HG03439 (cell line): ENCODE results near the gene C22orf39.

Source experiments
- ATAC-seq: cut with Tn5 transposase; IDR thresholded peaks from one replicate; pipeline ENCODE4 v1.9.1; 2021; ENCODE audit warnings: mild to moderate bottlenecking, moderate library complexity; ENCODE audit not compliant: unreplicated experiment

Gene C22orf39

DNA sequence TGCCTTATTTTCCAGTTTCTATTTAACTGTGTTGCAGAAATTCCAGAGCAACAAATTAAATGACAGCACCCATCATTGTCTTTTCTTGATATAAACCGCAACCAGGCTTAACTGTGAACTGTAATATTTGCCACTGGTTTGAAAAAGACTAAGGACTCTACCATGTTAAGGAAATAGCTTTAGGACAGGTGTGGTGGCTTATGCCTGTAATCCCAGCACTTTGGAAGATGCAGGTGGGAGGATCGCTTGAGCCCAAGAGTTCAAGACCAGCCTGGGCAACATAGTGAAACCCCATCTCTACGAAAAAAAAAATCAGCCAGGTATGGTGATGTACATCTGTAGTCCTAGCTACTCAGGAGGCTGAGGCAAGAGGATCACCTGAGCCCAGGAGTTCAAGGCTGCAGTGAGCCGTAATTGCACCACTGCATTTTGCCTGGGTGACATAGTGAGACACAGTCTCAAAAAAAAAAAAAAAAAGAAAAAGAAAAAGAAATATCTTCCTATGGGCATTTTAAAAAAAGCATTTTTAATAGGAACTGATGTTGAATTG, 44.8 kb downstream of the C22orf39 start:
- no peak for ATAC-seq

DNA sequence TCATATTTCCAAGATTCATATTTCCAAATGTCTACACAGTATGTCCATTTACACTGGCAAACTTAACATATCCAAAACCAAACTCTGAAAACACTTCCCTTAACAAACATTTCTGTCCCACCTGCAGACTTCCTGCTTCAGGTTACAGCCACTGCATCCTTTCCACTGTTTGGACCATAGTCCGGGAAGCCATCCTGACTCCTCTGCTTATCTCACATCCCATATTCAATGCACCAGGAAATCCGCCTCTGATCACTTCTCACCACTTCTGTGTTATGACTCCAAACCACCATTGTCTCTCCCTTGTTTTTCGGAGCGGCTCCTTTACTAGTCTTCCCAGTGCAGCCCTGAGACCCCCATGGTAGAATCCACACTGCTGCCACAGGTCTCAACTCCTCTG, 46.0 kb downstream of the C22orf39 start:
- ATAC-seq: no peak

- ATAC-seq: no peak
Observed at GRCh38 chr22:19400881-19401280, 46.6 kb downstream of the C22orf39 start.

- no peak for ATAC-seq
Observed at GRCh38 chr22:19398652-19399051, 48.9 kb downstream of the C22orf39 start.

DNA sequence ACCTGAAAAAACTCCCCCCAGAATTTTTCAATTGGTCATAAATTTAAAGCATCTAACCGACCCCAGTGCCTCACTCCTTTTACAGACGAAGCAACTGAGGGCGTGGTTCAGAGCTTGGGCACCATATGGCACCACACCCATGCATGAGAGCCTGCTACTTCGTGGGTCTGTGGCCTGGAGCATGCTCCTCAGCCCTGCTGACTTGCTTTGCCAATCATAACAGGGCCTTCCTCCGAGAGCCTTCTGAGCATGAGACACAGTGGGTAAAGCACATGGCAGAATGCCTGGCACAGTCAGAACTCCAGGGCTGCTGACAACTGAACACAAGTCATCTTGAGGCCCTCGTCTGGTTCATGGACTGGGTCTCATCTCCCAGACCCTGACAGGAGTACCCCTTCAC, 49.3 kb downstream of the C22orf39 start:
- ATAC-seq: no peak

DNA sequence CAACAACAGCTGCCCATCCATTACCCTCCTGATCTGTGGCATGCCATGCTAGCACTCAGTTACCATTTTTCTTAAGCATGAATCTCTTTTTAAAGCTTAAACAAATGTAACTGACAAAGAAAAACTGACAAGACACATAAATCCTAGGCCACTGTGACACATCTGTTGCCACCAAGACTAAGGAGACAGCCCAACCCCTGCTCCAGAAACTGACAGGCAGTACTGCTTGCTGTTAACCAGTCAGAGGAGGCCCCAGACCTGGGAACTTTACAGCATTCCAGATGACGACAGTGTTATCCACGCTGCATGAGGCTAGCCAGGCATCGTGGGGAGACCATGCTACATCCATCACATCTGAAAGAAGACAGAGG, 49.8 kb downstream of the C22orf39 start:
- no peak for ATAC-seq

DNA sequence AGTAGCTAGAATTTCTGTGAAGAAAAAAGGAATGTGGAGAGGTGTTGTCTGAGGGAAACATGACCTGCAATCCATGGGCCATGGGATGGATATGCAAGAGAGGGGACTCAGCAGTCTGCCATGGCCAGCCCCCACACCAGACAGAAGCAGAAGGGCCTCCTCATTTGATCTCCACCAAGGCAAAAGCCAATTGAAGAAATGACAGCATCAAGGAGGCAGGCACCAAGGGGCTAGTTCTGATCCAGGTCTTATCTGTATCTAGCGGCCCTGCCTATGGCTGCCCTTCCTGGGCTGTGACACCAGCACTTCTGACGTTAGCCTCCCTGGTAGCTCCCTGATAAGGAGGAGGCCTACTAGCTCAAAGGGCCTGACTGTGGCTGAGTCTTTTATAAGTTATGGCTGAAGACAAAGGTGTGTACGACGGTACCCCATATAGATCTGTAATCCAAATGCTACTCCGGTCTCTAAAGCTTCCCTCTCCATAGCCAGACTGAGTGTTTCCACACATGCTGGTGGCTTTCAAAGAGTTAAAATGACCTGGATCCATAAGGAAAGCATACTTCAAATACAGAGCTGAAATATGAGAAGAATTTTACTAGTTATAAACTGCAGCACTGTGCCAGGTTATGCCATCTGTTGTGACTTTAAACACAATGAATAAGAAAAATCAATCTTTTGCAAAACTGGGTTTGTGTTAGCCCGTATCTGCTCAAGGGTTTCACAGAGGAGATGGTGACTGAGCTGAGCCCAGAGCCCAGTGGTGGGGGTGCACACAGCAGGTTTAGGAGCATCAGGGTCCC, 50.4 kb downstream of the C22orf39 start:
- no peak for ATAC-seq

- ATAC-seq: no peak
Observed at GRCh38 chr22:19396561-19396933, 51.0 kb downstream of the C22orf39 start.

GRCh38 chr22:19395276-19395675, 52.2 kb downstream of the C22orf39 start:
- no peak for ATAC-seq

GRCh38 chr22:19394274-19395050, 53.0 kb downstream of the C22orf39 start:
- ATAC-seq: no peak

DNA sequence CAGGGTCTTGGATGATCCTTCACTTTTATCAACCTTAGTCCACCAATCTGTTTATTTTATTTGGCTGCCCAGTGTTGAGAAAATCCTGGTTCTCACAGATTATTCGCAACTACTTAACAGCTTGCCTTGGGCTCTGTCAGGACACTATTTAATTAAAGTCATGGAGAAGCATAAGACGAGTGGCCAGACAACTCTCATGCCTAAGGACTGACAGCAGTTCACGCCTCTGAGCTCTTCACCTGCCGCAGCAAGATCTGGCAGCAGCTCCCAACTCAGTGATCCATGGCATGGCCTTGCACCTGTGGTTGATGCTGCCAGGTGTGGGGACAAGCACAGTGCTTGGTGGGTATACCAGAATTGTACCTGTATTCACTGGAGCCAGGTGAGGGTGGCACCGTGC, 53.8 kb downstream of the C22orf39 start:
- ATAC-seq: no peak
